OCI-LY7 (cell line): ENCODE data around the gene GPR137B. TPM values are rescaled to one million over a fixed set of nuclear protein-coding genes. Genes with fewer than 3 reads are reported as not detected.

ENCODE experiments used
- BruUV-seq: library from RNA; stranded (reverse); fragments of 400-500 nt; replicated peaks from 2 replicates; lab custom pipeline; 2021; lab: Mats Ljungman, UMichigan
- CTCF ChIA-PET: fragments of 300-600 bp; sonication (Branson Sonifier 250); formaldehyde crosslinking; loops from one replicate; lab custom pipeline; 2022; ENCODE audit warnings: antibody characterized with exemption; ENCODE audit not compliant: unreplicated experiment; lab: Charles Lee
- POLR2A ChIA-PET: fragments of 300-600 bp; sonication (Branson Sonifier 250); formaldehyde crosslinking; loops from one replicate; lab custom pipeline; 2022; ENCODE audit warnings: antibody characterized with exemption; lab: Charles Lee
- DNase-seq: peaks from one replicate; pipeline ENCODE4 v3.0.0-alpha.2; 2015; ENCODE audit warnings: low spot score
- H2AFZ ChIP-seq: fragments of 200-600 bp; sonication (generic), shearing (Covaris generic); 2 replicates; pipeline ENCODE4 v1.6.1; 2014; ENCODE audit warnings: mild to moderate bottlenecking, antibody characterized with exemption, low read length, moderate library complexity
- H3K27ac ChIP-seq: fragments of 200-600 bp; sonication (generic); 2 replicates; pipeline ENCODE4 v1.5.1; 2014; ENCODE audit warnings: mixed run types, low read depth, mild to moderate bottlenecking, moderate library complexity, low read length, inconsistent platforms; ENCODE audit not compliant: poor library complexity, severe bottlenecking
- H3K36me3 ChIP-seq: fragments of 200-600 bp; sonication (generic); 2 replicates; pipeline ENCODE4 v1.6.1; 2014; ENCODE audit warnings: mild to moderate bottlenecking, antibody characterized with exemption, low read length, moderate library complexity, mixed read lengths; ENCODE audit not compliant: insufficient read depth
- H3K4me1 ChIP-seq: fragments of 200-600 bp; sonication (generic); 2 replicates; pipeline ENCODE4 v1.5.1; 2014; ENCODE audit warnings: mild to moderate bottlenecking, low read length; ENCODE audit not compliant: insufficient read depth, poor library complexity, severe bottlenecking
- H3K4me2 ChIP-seq: fragments of 200-600 bp; sonication (generic); 2 replicates; pipeline ENCODE4 v1.6.1; 2014; ENCODE audit warnings: mild to moderate bottlenecking, low read length
- H3K4me3 ChIP-seq: fragments of 200-600 bp; sonication (generic); 2 replicates; pipeline ENCODE4 v1.5.1; 2014; ENCODE audit warnings: mild to moderate bottlenecking, low read depth, low read length; ENCODE audit not compliant: poor library complexity, severe bottlenecking
- H3K79me2 ChIP-seq: fragments of 200-600 bp; sonication (generic); 2 replicates; pipeline ENCODE4 v1.6.1; 2016; ENCODE audit warnings: low read depth, mild to moderate bottlenecking, low read length, moderate library complexity, mixed read lengths; ENCODE audit not compliant: insufficient read depth
- H3K9me2 ChIP-seq: fragments of 200-600 bp; sonication (generic); 2 replicates; pipeline ENCODE4 v1.6.1; 2016; ENCODE audit warnings: mild to moderate bottlenecking, low read length, mixed read lengths; ENCODE audit not compliant: insufficient read depth
- H3K9me3 ChIP-seq: fragments of 200-600 bp; sonication (generic); 2 replicates; pipeline ENCODE4 v1.6.1; 2014; ENCODE audit warnings: mild to moderate bottlenecking, mixed run types, low read length, mixed read lengths
- H4K20me1 ChIP-seq: fragments of 200-600 bp; sonication (generic); 2 replicates; pipeline ENCODE4 v1.6.1; 2014; ENCODE audit warnings: mild to moderate bottlenecking, antibody characterized with exemption, low read length, moderate library complexity, mixed read lengths; ENCODE audit not compliant: insufficient read depth
- CTCF ChIP-seq: fragments of 200-600 bp; sonication (generic); conservative IDR thresholded peaks from 2 replicates; pipeline ENCODE4 v1.5.1; 2014; ENCODE audit warnings: mild to moderate bottlenecking, antibody characterized with exemption, low read length, moderate library complexity, mixed read lengths
- EZH2phosphoT487 ChIP-seq: fragments of 200-600 bp; sonication (generic); IDR thresholded peaks from 2 replicates; pipeline ENCODE4 v1.6.1; 2018; ENCODE audit warnings: low read depth, borderline replicate concordance, mild to moderate bottlenecking, mixed run types, antibody characterized with exemption, low read length, moderate library complexity, mixed read lengths
- intact Hi-C: fragments of 100-400 bp; cut with micrococcal nuclease; formaldehyde crosslinking; loops from one replicate; pipeline ENCODE4 v1.10.0; 2022; ENCODE audit not compliant: unreplicated experiment
- total RNA-seq, 2 experiments: library from RNA; depleted of rRNA in 1 of 2; stranded (reverse); fragments of >200 nt in 1 of 2; shearing (Covaris generic) in 1 of 2; gene quantifications; 2 replicates each; pipeline ENCODE4 v1.2.3, GENCODE V29; 2014 to 2022

Gene GPR137B
- total RNA-seq, 2 experiments from 2014 or later = 2.8 to 3.1 TPM

- CTCF ChIA-PET = no interaction called here
- 0 out of 2 replicates have a peak, but pooled peaks cover 4% of the 10 kb centered on the region for H3K36me3 ChIP-seq
- TF ChIP-seq EZH2phosphoT487 (no peak), CTCF (no peak)
- no peak overlapping the region for H2AFZ ChIP-seq
- no peaks in the 10 kb centered on the region for H3K9me2 ChIP-seq
- intact Hi-C loops = no loop called here
- no peak for DNase-seq
- H3K4me1 ChIP-seq = peaks cover 11% of the 10 kb centered on the region
- BruUV-seq = no TSS peak
- POLR2A ChIA-PET = no interaction called here
- H3K79me2 ChIP-seq = no peaks in the 10 kb centered on the region
- no peaks in the 10 kb centered on the region for H4K20me1 ChIP-seq
- no peak overlapping the region for H3K27ac ChIP-seq
- peaks cover 4% of the 10 kb centered on the region; the same call in 1 of the 2 replicates for H3K9me3 ChIP-seq
- no peak overlapping the region for H3K4me2 ChIP-seq
- H3K4me3 ChIP-seq = no peak overlapping the region
Observed at GRCh38 chr1:236173174-236173767, 30.9 kb downstream of the GPR137B start.

GRCh38 chr1:236175642-236176336 is 33.5 kb downstream of the GPR137B start:
- no peak for TF ChIP-seq EZH2phosphoT487
- no peak for TF ChIP-seq CTCF
- ChIA-PET CTCF (interaction anchor here (0.6 kb wide), 1 partner anchor 49 kb away, joined by 5 read pairs; no protein-coding TSS in a partner anchor), POLR2A (no interaction called here)
- Histone ChIP-seq H3K79me2 (no peaks in the 10 kb centered on the region), H3K9me3 (no peaks in the 10 kb centered on the region), H4K20me1 (no peaks in the 10 kb centered on the region), H3K4me2 (peak overlapping the region; percentile 48; the same call in 1 of the 2 replicates), H2AFZ (no peak overlapping the region), H3K4me1 (peaks cover 11% of the 10 kb centered on the region), H3K9me2 (no peaks in the 10 kb centered on the region), H3K36me3 (no peaks in the 10 kb centered on the region), H3K4me3 (no peak overlapping the region), H3K27ac (no peak overlapping the region)
- BruUV-seq = no TSS peak
- peak; percentile 16 for DNase-seq
- intact Hi-C loops = no loop called here
